ENCODE results near the gene SPTSSB. TPM values are rescaled to one million over a fixed set of nuclear protein-coding genes. Genes with fewer than 3 reads are reported as not detected.

SPTSSB gene, protein sequence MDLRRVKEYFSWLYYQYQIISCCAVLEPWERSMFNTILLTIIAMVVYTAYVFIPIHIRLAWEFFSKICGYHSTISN
- total RNA-seq: 0.44 TPM in 1 of 2 replicates, not detected in the other

DNA sequence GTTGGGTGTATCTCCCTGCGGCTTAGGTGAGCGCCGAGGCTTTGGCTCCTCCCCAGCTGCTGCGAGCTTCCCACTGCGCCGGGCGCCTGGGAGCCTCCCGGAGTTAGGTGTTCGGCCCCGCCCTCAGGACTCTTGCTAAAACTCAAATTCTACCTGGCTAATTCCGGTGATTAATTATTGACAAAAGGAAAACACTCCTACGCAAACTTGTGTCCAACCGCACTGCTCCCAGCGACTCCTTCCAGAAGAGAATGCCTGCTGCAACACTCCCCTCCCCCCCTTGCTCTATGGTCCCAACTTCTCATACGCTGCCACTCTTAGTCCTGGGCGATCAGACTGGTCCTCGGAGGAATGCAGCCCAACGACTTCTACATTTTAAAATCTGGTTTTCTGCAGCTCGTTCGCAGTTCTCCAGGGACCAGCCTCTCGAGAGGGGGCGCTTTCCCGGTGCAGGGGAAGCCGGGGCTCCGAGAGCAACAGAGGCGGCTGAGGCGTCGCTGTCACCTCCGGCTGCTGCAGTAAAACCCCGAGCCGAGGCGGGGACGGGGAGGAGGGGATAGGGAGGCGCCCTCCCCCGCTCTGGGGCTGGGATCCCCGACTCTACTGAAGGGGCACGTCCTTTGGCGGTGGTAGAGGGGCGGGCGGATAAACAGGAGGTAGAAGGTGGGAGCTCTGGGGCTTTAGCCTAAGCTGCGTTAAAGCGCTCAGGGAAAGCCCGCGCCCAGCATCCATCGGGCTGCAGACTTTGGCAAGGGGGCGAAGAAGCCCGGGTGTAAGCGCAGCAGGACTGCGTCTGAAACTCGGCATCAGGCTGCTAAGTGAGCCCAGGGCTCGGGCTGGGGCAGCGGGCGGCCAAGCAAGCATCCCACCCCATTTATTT, at the start of gene SPTSSB:
Gene SPTSSB (minus strand): TSS at position 77 of the 880 bp plus-strand sequence. CDS start 25,194 bp downstream, outside the sequence.

Other genes with a start within 250 kb of the SPTSSB start
- gene NMD3, start 150.2 kb downstream of the SPTSSB start, total RNA-seq: 74.1 and 93.8 TPM in 2 replicates
- not detected in 2 replicates for gene OTOL1, start 125.3 kb upstream of the SPTSSB start, total RNA-seq